Stimulated activated CD8-positive, alpha-beta memory T cell treated with anti-CD3 and anti-CD28 coated beads, Interleukin-4, amount 100 ng/mL, for 1 hour (primary cell): Measurements from ENCODE around the gene ZBTB7C.
"Not testable (repeated sequence)": the region's sequence is repeated elsewhere in the genome, so short reads cannot be mapped to it uniquely, and the experiment has no call there.

ENCODE experiments used
- DNase-seq, 2 donors: peaks; one replicate each; pipeline ENCODE4 v3.0.0-alpha.2; 2020; ENCODE audit warnings: low read depth in 2 of 2, low spot score in 1 of 2

ZBTB7C gene

DNA sequence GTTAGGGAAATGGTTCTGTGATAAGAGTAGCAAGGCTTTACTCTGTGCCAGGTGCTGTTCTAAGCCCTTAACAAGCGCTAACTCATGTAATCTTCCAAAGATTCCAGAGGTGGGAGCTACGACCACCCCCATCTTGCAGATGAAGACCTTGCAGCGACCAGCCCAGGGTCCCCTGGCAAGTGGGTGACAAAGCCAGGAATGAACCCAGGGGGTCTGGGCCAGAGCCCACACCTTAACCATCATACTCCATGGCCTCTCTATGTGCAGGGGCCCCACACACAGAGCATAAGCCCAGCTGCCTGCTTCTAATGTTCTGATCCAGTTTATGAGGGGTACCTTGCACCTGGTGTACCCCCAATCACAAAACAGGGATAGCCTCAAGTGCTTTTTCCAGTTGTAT, 105.3 kb downstream of the ZBTB7C start:
- no peak for DNase-seq

GRCh38 chr18:48302736-48303135, 106.4 kb downstream of the ZBTB7C start:
- no peak for DNase-seq

DNA sequence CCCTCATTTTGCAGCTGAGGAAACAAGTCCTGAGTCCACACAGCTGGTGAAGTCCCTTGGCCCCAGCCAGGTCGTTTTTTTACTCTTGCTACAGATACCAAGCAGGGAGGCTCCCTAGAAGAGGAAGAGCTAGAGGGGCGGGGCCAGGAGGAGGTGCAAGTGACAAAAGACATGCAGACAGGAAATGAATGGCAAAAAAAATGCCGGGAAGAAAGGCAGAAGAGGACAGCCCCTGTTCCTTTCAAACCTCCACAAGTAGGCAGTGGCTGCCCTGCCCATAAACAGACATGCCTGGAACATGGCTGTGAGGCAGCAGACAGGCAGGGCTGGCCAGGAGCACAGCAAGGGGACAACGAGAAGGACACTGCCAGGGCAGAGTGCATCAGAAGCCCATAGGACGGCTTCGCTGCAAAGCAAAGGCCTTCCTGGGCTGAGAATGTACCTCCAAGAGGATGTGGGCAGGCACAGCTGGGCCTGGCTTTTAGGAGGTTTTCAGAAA, 108.7 kb downstream of the ZBTB7C start:
- no peak for DNase-seq

- DNase-seq = no peak
Measured at GRCh38 chr18:48297139-48297538, 112.0 kb downstream of the ZBTB7C start.

GRCh38 chr18:48296581-48296980, 112.6 kb downstream of the ZBTB7C start:
- no peak for DNase-seq

DNA sequence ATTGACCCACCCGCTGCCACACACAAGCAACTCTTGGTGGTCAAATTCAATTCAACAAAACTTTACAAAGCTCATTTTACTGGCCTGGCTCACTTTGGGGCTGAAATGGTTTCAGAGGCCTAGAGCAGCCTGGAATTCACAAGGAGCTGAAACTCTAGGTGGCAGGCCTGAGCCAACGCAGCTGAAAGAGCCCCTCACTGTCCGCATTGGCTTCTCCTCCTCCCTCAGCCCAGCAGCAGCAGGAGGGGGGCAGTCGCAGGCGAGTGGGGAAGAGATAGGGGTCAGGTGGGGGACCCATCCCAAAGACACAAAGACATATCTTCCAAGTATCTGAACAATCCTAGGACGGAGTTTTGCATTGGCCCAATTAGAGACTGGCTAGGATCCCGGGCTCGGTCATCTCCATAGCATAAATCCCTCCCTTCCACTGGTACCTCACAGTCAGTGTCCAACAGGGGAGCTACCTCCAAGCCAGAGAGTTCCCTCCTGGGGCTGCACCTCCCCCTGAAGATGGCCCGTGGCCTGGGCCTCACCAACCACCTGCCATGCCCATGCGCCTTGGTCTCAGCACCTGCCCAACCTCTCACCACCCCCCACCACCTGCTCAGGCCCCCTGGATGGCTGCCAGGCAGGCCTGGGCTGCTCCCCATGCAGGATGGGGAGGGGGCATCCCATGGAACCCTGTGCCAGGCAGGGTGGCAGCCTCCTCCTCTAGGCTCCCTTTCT, 113.4 kb downstream of the ZBTB7C start:
- no peak for DNase-seq

DNA sequence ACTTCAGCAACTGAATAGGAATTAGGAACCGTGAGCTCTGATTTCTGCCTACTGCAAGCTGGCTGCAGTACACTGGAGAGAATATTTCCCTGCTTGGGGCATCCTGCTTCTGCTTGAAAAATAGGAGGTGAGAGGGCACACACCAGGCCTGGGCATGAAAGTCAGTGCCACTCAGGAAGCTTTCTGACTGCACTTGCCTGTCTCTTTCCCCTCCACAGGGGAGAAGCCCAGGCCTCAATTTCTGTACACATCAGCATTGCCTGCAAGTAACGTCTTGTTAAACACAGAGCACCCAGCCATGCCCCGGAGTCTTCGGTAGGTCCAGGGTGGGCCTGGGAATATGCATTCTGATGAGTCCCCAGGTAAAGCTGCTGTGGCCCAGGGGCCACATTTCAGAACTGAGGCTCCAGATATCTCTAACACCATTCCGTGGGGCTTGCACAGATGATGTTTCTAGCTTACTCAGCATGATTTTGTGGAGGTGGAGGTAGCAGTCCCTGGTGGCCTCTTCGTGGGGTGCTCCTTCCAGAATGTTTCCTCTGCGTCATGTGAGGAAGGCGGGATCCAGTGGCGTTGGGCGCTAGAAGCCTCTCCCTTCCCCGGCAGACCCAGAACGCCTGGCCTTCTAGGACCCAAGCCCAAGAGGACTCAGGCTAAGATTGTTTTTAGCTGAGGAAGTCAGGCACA, 114.1 kb downstream of the ZBTB7C start:
- no peak for DNase-seq

GRCh38 chr18:48293954-48294898, 115.0 kb downstream of the ZBTB7C start:
- DNase-seq = no peak

GRCh38 chr18:48292782-48293424, 116.3 kb downstream of the ZBTB7C start:
- no peak for DNase-seq

DNA sequence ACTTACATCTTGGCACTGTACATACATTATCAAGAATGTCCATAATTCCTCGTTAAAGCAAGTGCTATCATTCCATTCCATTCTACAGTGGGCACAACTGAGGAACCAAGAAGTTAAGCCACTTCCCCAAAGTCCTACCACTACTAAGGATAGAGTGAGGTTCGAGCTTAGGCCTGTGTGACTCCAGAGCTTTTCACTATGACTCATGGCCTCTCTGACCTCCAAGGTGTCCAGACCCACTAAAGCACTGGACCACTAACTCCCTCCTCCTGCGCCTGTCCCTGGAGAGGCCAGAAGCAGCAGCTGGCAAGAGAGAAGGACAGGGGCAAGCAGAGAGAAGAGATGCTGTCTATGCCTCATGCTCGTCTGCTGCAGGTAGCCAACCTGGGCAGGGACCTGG, 117.0 kb downstream of the ZBTB7C start:
- DNase-seq = no peak

DNA sequence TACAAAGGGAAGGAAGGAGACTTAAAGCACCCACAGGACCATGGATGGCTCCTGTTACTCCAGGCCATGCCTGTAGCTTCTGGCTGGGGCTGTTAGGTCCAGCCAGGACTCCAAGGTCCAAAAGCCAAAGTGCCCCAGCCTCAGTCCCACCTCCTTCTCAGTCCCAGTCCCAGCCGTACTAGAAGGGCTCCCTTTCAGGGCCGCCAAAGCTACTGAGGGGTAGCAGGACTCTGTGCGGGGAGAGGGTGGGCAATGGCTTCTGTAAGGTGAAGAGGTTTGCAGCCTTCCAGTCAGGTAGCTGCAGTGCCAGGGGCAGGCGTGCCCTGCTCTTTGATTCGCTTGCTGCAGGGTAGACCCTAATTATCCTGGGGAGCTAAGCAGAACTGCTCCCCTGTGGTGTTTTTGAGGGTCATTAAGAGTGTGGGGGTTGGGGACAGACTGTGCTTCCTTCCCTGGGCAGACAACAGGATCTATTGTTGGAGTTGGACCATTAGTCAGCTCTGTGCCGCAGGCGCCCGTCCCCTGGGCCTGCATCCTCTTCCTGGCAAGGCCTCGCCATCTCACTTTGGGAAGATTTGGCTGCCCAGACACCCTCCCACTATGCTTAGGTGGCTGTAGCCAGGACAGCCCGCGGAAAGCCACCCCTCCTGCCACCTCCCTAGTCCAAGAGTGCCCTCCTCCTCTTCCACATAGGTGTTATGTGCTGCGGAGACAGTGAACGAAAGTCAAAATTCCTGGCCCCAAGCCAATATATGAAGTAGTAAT, 118.8 kb downstream of the ZBTB7C start:
- DNase-seq = no peak

DNA sequence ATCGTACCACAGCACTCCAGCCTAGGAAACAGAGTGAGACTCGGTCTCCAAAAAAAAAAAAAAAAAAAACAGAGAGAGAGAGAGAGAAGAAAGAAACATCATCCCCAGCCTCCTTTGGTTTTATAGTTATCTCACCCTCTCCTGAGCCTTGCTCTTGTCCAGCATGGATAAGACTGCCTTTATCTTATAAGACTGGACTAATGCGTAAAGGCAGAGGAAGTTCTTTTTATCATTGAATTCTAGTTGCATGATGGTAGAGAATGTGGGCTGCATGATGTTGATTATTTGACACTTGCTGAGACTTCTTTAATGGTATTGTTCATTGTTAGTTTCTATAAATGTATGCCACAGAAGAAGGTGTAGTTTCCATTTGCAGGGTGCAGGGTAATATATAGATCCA, 124.4 kb downstream of the ZBTB7C start:
- DNase-seq = no peak

DNA sequence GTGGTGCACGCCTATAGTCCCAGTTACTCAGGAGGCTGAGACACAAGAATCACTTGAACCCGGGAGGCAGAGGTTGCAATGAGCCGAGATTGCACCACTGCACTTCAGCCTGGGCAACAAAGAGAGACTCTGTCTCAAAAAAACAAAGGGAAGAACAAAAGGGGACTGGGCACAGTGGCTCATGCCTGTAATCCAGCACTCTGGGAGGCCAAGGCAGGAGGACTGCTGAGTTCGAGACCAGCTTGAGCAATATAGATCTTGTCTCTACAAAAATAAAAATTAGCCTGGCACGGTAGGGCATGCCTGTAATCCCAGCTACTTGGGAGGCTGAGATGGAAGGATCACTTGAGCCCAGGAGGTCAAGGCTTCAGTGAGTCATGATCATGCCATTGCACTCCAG, 125.2 kb downstream of the ZBTB7C start:
- DNase-seq = not testable (repeated sequence)

- not testable (repeated sequence) for DNase-seq
Measured at GRCh38 chr18:48281460-48281859, 127.7 kb downstream of the ZBTB7C start.

GRCh38 chr18:48279312-48279711, 129.9 kb downstream of the ZBTB7C start:
- no peak for DNase-seq

DNA sequence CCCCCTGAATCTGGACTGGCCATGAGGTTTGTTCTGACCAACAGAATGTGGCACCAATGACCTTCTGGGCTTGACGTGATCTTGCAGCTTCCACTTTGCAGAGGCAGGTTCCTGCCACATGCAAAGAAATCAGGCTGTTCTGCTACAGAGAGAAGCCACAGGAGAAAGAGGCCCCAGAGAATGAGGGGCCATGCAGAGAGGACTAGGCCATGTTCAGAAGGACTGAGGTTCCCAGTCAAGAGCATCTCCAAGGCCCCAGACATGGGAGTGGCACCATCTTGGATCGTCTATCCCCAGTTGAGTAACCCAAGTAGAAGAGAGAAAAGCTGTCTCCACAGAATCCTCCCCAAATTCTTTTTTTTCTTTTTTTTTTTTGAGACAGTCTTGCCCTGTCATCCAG, 131.1 kb downstream of the ZBTB7C start:
- no peak for DNase-seq

DNA sequence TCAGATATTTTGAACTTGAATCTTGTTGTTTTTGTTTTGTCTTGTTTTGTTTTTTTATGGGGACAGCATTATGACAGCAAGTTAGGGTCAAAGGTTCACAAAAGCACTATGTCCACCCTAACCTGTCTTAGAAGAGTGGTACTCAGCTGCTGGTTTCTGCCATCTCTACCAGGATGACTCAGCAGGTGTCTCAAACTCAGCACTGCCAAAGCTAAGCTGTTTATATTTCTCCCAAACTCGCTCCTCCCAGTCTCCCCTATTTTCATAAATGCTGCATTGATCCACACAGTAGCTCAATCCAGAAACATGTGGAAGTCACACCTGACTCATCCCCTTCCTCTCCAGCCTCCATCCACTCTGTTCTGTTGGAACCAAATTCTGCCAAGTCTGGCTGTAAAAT, 134.9 kb downstream of the ZBTB7C start:
- DNase-seq = no peak

DNA sequence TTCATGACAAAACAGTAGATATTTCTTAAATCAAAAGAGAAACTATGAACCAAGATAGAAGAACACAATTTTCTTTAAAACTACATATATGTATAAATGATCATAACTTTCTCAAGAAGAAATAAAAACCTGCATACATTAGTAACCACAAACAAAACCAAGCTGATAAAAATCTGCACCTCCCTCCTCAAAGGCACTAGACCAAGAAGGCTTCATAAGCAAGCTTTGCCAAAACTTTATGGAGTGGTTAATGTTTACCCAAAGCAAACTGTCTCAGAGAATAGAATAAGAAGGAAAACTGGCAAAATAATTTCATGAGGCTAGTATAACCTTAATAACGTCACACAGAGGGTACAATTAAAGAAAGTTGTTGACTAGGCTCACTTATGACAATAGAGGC, 138.3 kb downstream of the ZBTB7C start:
- DNase-seq = no peak

DNA sequence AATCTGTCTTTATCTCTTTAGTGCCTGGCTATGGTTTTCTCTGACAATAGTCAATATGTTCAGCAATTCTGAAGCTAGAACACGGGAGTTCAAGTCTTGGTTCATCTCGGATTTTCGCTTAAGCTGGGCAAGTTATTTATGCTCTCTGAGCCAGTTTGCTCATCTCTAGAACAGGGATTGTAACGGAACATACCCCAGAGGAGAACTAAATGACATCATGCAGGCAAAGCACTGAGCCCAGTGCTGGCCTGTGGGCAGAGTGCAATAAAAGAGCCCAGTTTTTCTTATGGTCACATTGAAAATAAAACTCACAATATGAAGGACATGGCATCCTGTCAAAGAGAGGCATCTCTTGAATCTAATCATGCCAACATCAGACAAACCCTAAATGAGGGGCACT, 143.9 kb downstream of the ZBTB7C start:
- DNase-seq = no peak
